ENCODE measurements around the gene ADARB1. TPM values are rescaled to one million over a fixed set of nuclear protein-coding genes. Genes with fewer than 3 reads are reported as not detected.

Gene ADARB1
- polyA plus RNA-seq, 1 donor (not counting 4 experiments of a cell fraction or from before 2014, with no cell fraction given) = 13.0 TPM

DNA sequence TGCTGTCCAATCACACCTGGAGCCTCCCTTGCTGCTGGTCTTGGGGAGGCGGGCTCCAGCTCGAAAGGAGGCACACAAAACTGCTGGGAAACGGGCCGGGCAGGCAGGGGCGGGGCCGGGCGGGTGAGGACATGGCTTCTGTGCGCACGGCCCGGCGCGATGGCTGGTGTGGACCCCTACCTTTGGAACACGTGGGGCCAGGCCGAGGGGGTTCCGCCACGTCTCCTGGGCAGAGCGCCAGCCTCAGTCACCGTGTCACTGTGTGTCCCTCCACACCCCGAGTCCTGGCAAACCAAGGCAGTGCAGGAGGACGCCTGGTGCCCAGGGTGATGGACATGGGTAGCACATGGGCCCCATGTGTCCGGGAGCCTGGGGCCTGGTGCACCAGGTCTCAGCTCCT, 42.0 kb upstream of the ADARB1 start:
- peak overlapping the region; percentile 49 for H2AFZ ChIP-seq (ENCODE audit: control insufficient read depth, low read length)
- H3K9ac ChIP-seq (ENCODE audit: control insufficient read depth, extremely low read depth, insufficient read depth, low read length) = no peak overlapping the region
- dilution Hi-C loops (cut with MboI; ENCODE audit: extremely low pct_ligation_motif_present, low sequenced_read_pairs) = no loop called here
- peaks cover 15% of the 10 kb centered on the region for H3K27me3 ChIP-seq (ENCODE audit: control insufficient read depth, extremely low read depth, insufficient read depth, low read length)
- TF ChIP-seq EZH2 (IDR thresholded peaks at IDR 0.05; ENCODE audit: low read length) = no peak
- no peak for TF ChIP-seq CTCF (optimal IDR thresholded peaks at IDR 0.05 in 1 of 3, IDR thresholded peaks at IDR 0.05 in 1 of 3, conservative IDR thresholded peaks at IDR 0.05 in 1 of 3; ENCODE audit: extremely low read depth in 1 of 3, insufficient read depth in 2 of 3, low read length in 3 of 3)
- H3K9me1 ChIP-seq (ENCODE audit: control insufficient read depth, extremely low read depth, insufficient read depth, low read length) = no peaks in the 10 kb centered on the region
- peaks cover 6% of the 10 kb centered on the region for H3K4me1 ChIP-seq (ENCODE audit: control insufficient read depth, extremely low read depth, insufficient read depth, low read length)
- H3K36me3 ChIP-seq (ENCODE audit: control insufficient read depth in 2 of 2, extremely low read depth in 1 of 2, insufficient read depth in 2 of 2, low read length in 2 of 2) = no peaks in the 10 kb centered on the region
- no peak for DNase-seq (ENCODE audit: low read depth, low spot score)
- no peaks in the 10 kb centered on the region for H4K20me1 ChIP-seq (ENCODE audit: control insufficient read depth, extremely low read depth, insufficient read depth, low read length)
- H3K9me3 ChIP-seq (ENCODE audit: control insufficient read depth, low read depth, low read length) = peaks cover 6% of the 10 kb centered on the region
- H3K79me2 ChIP-seq (ENCODE audit: control insufficient read depth, insufficient read depth, low read length) = no peaks in the 10 kb centered on the region
- peak overlapping the region; percentile 58 for H3K4me2 ChIP-seq (ENCODE audit: control insufficient read depth, extremely low read depth, insufficient read depth, low read depth, low read length)
- H3K27ac ChIP-seq (ENCODE audit: control insufficient read depth, insufficient read depth, low read length) = no peak overlapping the region
- peak overlapping the region in 1 of 3 experiments; percentile 38 for H3K4me3 ChIP-seq (ENCODE audit: control insufficient read depth in 2 of 3, extremely low read depth in 1 of 3, insufficient read depth in 2 of 3, low read depth in 1 of 3, low read length in 3 of 3)
- no peak for FAIRE-seq

DNA sequence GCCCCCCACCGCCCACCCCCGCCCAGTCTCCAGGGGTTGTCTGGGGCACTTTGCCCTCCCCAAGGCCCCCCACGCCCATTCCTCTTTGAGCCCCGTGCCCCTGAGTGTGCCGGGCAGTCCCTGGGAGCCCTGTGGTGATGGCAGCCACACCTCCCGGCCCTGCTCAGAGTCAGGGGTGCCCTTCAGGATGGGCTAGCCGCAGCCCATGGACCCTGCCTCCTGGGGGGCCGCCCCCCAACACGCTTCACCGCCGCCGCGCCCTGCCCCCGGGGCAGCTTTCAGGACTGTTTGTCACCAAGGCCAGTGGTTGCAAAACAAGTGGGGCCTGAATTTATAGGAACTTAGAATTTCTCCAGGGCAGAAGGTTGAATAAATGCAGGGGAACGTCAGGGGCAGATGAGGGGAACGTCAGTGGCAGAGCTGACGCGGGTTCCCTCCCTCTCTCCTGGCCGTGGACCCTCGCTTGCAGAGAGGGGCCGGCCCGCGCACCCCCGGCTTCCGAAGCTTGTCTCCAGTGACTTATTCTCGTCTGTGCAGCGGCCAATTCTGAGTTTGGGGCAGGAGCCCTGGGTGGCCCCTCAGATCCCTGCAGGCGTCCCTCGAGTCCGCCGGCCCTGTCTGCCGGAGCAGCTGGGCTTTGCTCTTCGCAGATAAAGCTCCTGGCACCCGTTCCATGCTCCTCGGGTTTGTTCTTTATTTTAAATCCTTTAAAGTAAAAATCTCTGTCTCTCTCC, 41.2 kb upstream of the ADARB1 start:
- no peak overlapping the region for H3K4me3 ChIP-seq (ENCODE audit: control insufficient read depth in 2 of 3, extremely low read depth in 1 of 3, insufficient read depth in 2 of 3, low read depth in 1 of 3, low read length in 3 of 3)
- peaks cover 6% of the 10 kb centered on the region for H3K9me3 ChIP-seq (ENCODE audit: control insufficient read depth, low read depth, low read length)
- no peaks in the 10 kb centered on the region for H4K20me1 ChIP-seq (ENCODE audit: control insufficient read depth, extremely low read depth, insufficient read depth, low read length)
- no peak overlapping the region for H2AFZ ChIP-seq (ENCODE audit: control insufficient read depth, low read length)
- no peak overlapping the region for H3K4me2 ChIP-seq (ENCODE audit: control insufficient read depth, extremely low read depth, insufficient read depth, low read depth, low read length)
- no peaks in the 10 kb centered on the region for H3K36me3 ChIP-seq (ENCODE audit: control insufficient read depth in 2 of 2, extremely low read depth in 1 of 2, insufficient read depth in 2 of 2, low read length in 2 of 2)
- no peaks in the 10 kb centered on the region for H3K9me1 ChIP-seq (ENCODE audit: control insufficient read depth, extremely low read depth, insufficient read depth, low read length)
- DNase-seq (ENCODE audit: low read depth, low spot score) (no peak), FAIRE-seq (no peak)
- H3K79me2 ChIP-seq (ENCODE audit: control insufficient read depth, insufficient read depth, low read length) = no peaks in the 10 kb centered on the region
- H3K9ac ChIP-seq (ENCODE audit: control insufficient read depth, extremely low read depth, insufficient read depth, low read length) = no peak overlapping the region
- dilution Hi-C loops (cut with MboI; ENCODE audit: extremely low pct_ligation_motif_present, low sequenced_read_pairs) = no loop called here
- TF ChIP-seq CTCF (optimal IDR thresholded peaks at IDR 0.05 in 1 of 3, IDR thresholded peaks at IDR 0.05 in 1 of 3, conservative IDR thresholded peaks at IDR 0.05 in 1 of 3; ENCODE audit: extremely low read depth in 1 of 3, insufficient read depth in 2 of 3, low read length in 3 of 3) = no peak
- no peak for TF ChIP-seq EZH2 (IDR thresholded peaks at IDR 0.05; ENCODE audit: low read length)
- no peak overlapping the region for H3K27ac ChIP-seq (ENCODE audit: control insufficient read depth, insufficient read depth, low read length)
- peaks cover 6% of the 10 kb centered on the region for H3K4me1 ChIP-seq (ENCODE audit: control insufficient read depth, extremely low read depth, insufficient read depth, low read length)
- peaks cover 15% of the 10 kb centered on the region for H3K27me3 ChIP-seq (ENCODE audit: control insufficient read depth, extremely low read depth, insufficient read depth, low read length)
